Mammary epithelial cell (primary cell): ENCODE results near the gene MC1R.

Experiments used
- CTCF ChIP-seq, 2 donors: IDR thresholded peaks in 1 of 2; conservative IDR thresholded peaks in 1 of 2; 2 replicates each; pipeline ENCODE4 v1.5.1; 2011 to 2012; ENCODE audit warnings: inconsistent platforms in 2 of 2, low read length in 2 of 2, mild to moderate bottlenecking in 2 of 2, control low read depth in 1 of 2, low read depth in 1 of 2; ENCODE audit not compliant: insufficient read depth in 1 of 2; ENCODE audit errors: extremely low read depth in 1 of 2
- EZH2 ChIP-seq: IDR thresholded peaks from 2 replicates; pipeline ENCODE4 v1.6.1; 2012; ENCODE audit warnings: low read length, inconsistent platforms, borderline replicate concordance

GRCh38 chr16:89955001-89955685 is 36.5 kb downstream of the MC1R start:
- TF ChIP-seq CTCF (conservative IDR thresholded peaks at IDR 0.05 in 1 of 2, IDR thresholded peaks at IDR 0.05 in 1 of 2; ENCODE audit: extremely low read depth in 1 of 2, insufficient read depth in 1 of 2, low read depth in 1 of 2, low read length in 2 of 2) (no peak), EZH2 (no peak)
